SK-MEL-5 (cell line): ENCODE results near the gene KARS1. TPM values are rescaled to one million over a fixed set of nuclear protein-coding genes. Genes with fewer than 3 reads are reported as not detected.

Experiments
- DNase-seq: peaks from one replicate; pipeline ENCODE4 v3.0.0-alpha.2; 2016; ENCODE audit warnings: low read depth, low spot score
- in situ Hi-C: cut with HindIII; loops from 2 replicates; pipeline ENCODE4 v1.10.0; 2016; ENCODE audit warnings: low sequenced_read_pairs, high pct_unique_total_duplicates, low pct_unique_long_range_greater_than_20kb
- total RNA-seq: library from RNA; depleted of rRNA; stranded (reverse); fragments of >200 nt; shearing (Covaris generic); gene quantifications from 2 replicates; pipeline ENCODE4 v1.2.3, GENCODE V29; 2014

KARS1 gene
- total RNA-seq, 1 experiment from 2014 or later, result 243 TPM

DNA sequence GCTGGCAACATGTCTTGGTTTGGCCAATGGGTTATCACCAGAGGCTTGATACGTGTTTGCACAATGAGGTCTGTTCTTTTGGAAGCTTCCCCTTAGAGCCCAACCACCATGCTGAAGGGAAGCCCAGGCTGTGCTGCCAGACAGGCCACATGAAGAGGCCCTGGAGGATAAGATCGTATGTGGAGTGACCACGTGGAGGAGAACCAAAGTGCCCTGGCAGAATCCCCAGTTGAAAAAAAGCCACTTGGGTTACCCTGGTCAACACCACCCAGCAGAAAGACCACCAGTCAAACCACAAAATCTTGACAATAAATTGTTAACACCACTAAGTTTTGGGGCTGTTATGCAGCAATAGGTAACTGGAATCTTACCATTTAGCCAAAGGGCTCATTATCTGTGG lies 17.4 kb downstream of the KARS1 start:
- DNase-seq, result no peak
- in situ Hi-C loops, result no loop called here

DNA sequence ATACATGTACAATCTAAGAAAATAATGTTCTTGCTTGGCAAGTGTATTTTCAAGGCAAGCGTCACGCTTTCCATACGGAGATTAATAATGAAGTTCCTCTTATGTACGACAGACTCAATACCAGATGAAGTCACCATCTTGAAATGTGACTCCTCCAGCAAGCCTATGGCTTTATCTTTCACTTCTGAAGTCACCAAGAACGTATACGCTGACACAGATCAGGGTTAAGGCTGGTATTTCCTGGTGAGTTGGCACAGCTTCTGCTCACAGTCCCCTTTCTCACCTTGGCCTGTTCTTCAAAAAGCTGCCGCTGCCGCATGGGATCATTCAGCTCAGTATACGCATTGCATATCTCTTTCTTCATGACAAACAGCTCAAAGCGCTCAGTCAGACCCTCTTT lies 18.3 kb downstream of the KARS1 start:
- in situ Hi-C loops, result no loop called here
- DNase-seq, result no peak

DNA sequence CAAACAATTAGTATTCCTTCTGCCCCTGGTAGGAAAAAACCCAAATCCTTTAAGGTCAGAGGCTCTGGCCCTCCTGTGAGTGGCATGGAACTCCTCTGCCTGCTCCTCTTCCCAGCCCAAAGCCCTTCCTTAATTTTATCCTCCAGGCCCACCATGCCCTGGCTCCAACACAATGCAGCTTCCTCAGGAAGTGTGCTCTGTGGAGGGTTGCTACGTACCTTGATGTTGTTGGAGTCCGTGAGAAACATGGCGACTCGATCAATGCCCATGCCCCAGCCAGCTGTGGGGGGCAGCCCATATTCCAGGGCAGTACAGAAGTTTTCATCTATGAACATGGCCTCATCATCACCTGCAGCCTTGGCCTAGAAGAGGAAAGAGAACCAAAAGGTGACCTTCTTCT lies 19.1 kb downstream of the KARS1 start:
- DNase-seq, result no peak
- in situ Hi-C loops, result no loop called here

DNA sequence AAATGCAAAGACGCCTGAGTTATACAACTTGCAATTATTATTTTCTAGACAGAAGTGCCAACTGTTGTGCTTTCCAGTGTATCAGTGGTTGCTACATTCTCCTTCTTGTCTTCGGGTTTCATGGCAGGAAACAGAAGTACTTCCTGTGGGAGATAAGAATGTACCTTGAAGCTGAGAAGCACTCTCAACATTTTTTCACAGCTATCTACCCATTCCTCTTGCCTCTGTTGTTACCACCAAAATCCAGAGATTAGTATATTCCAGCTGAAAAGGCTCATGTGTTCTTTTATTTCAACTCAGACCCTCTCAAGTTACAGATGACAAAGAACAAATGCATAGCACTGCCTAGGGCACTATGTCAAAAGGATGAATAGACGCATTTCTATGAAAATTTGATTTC lies 19.6 kb downstream of the KARS1 start:
- in situ Hi-C loops, result no loop called here
- peak; percentile 60 for DNase-seq

DNA sequence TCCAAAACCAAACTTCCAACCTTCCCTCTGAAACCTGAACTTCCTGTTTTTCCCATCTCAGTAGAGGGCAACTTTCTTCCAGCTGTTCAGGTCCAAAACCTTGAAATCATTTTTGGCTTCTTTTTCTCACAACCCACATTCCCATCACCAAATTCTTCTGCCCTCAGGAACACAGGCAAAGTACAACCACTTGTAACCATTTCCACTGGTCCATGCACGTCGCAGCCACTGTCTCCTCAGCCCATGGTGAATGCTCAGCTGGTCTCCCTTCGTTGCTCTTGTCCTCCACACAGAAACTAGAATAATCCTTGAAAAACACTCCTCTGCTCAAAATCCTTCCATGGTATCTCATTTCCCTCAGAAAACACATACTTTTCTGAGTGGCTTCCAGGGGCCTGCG lies 20.7 kb downstream of the KARS1 start:
- in situ Hi-C loops, result no loop called here
- no peak for DNase-seq

DNA sequence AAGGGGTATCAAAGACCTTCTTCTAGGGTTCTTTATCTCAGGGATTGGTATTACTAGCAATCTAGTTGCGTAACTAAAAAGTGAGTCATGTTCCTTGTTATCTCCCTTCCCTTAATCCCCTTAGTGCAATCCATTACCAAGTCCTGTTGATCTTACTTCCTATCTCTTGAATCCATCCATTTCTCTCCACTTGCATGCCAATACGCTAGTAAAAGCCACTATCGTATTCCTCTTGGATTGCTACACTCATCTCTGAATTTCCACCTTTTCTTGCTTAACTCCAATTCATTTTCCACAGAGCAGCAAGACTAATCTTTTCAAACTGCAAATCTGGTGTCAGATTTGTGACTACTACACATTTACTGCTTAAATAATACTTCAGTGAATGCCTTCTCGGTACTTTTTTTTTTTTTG lies 22.5 kb downstream of the KARS1 start:
- no peak for DNase-seq

DNA sequence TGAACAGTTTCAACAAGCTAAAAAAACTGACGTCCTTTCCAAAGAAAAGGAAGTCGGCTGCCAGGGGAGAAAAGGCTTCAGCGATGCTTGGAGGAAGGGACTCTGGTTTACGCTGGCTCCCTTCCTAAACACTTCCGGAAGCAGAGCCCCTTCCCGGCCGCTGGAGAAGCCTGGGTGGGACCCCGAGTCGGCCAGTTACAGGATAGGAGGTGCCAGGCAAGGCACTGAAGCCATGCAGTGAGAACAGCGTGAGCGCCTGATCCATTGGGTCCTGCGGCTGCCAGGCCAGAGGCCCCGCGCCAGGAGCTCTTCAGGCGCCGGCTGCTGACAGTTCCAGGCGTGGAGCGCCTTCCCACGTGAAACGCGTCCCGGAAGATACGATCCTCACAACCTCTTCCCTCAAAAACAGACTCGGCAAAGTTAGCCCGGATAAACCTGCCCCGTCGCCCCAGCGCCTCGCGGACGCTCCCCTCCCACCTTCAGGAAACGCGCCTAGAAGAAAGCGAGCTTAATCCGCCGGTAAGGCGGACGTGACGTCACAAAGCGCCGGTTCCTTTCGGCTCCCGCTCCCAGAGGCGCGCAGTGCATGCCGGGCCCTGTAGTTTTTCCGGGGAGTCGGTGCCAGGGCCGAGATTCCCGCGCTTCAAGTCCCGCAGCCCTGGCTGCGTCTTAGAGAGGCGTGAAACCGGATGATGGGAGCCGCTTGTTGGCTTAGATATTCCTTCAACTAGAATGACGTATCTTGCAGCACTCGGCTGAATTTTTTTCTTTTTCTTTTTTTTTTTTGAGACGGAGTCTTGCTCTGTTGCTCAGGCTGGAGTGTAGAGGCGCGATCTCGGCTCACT lies 24.5 kb downstream of the KARS1 start, which contains the start of gene ADAT1:
ADAT1 (minus strand) TSS at position 521 of the 845 bp plus-strand sequence. CDS start 2,482 bp downstream, outside the sequence.
- DNase-seq, result peak; percentile 96
- in situ Hi-C loops, result no loop called here

More for the DNA sequence above, 22.5 kb downstream of the KARS1 start:
- in situ Hi-C loops, result no loop called here

DNA sequence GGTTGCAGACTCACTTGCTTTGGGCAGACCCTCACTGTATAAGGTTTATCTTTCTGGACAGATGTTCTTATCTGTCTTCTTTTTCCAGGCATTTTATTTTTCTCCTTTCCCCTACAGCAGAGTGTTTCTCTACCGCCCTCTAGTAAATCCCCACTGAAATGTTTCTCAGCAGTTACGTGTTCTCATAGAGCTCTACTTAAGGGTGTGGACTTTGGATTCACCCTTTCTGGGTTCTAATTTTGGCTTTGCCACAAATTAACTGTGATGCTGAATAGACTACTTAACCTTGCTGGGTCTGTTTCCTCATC lies 26.3 kb downstream of the KARS1 start:
- DNase-seq, result peak; percentile 47
- in situ Hi-C loops, result no loop called here

DNA sequence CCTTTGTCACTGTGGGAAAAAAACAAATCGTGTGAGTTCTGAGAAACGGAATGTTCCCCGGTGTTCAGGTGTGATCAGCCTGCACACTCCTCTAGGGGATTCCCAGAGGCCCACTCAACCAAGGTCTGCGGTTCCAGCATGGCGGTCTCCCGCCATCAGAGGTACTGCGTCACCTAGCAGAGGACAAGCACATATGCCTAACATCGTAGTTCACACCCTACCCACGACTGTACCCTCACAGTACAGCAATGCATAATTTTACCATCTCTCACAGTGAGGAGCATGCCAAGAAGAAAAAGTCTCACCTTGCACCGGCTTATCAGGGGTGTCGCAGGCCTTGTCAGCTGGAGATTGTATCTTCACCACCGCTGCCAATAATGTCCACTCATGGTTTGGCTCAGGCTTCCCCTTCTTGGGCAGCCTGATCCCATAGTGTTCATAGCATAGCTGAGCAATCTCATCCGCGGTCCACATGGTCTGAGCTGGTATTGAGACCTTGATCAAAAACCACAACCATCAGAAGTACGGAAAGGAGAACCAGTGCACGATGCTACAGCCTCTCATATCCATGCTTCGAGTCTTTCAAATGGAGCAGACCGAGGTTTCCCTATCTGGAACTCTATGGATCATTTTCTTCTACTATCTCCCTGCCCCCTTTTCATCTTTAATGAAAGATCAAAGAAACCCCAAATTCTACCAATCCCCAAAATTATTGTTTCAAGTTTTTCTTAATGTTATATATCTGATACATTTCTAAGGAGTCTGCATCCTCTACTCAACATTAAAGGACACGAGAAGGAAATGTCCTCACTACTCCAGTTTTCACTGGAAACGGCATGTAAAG lies 26.9 kb downstream of the KARS1 start:
- in situ Hi-C loops, result no loop called here
- DNase-seq, result no peak

DNA sequence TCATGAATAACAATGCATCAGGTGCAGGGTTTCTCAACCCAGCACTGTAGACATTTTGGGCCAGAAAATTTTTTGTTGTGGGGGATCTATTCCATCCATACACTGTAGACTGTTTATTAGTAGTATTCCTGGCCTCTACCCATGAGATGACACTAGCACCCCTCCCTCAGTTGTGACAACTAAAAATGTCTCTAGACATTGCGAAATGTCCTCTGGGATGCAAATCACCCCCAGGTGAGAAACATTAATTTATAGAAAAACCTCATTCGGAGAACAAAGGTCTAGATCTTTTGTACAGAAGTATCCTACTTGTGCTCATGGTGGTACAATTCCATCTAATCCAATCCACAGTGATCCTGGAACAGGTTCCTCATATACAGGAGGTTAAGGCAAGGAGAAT lies 28.7 kb downstream of the KARS1 start:
- DNase-seq, result no peak
- in situ Hi-C loops, result no loop called here

DNA sequence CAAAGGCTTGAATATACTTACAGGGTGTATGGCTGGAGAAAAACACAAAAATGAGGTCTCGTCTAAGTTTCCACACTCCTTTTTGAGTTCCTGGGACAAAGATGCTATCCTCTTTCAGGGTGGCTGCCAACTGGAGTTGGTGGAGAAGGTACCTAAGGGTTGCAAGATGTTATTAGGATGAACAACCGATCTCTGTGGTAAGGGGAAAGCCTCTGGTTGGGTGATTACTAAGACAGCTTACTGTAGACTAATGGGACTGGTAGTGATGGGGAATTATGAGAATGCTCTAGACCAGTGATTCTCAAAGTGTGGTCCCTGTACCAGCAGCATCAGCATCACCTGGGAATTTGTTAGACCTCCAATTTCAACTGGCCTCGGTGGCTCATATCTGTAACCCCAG lies 30.3 kb downstream of the KARS1 start:
- in situ Hi-C loops, result no loop called here
- no peak for DNase-seq

DNA sequence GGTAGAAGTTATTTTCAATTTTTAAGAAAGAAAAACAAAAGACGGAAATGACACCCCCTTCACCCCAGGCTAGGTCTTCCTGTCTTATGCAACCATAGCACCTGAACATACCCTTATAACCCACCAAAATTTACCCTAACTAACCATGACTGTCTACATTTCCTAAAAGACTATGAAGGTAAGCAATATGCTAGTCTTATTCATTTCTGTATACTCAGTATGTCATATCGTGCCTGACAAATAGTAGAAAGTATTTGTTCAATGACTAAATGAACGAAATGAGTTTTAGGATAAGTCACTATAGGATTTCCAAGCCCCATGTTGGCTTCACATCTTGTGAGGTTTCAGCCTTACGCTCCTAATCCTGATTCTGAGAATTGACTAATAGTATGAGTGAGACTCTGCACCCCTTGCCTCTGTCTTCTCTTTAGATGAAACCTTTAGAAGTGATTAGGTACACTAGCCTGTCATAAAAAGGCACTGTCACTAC lies 30.9 kb downstream of the KARS1 start:
- no peak for DNase-seq
- in situ Hi-C loops, result no loop called here

DNA sequence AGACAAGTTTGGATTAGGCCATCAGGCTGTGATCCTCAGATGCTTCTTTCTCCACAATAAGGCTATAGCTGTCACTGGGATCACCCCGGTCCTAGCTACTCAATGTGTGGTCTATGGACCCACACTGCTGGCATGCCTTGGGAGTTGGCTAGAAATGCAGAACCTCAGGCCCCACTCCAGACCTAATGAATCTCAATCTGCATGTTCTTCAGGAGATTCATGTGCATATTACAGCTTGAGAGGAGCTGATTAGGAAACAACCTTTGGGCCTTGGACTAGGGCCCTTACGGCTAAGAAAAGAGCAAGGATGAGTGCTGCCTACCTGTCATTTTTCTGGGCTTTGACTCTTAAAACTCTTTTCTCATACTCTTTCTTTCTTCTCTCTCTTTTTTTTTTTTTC lies 31.8 kb downstream of the KARS1 start:
- DNase-seq, result no peak
- in situ Hi-C loops, result no loop called here

DNA sequence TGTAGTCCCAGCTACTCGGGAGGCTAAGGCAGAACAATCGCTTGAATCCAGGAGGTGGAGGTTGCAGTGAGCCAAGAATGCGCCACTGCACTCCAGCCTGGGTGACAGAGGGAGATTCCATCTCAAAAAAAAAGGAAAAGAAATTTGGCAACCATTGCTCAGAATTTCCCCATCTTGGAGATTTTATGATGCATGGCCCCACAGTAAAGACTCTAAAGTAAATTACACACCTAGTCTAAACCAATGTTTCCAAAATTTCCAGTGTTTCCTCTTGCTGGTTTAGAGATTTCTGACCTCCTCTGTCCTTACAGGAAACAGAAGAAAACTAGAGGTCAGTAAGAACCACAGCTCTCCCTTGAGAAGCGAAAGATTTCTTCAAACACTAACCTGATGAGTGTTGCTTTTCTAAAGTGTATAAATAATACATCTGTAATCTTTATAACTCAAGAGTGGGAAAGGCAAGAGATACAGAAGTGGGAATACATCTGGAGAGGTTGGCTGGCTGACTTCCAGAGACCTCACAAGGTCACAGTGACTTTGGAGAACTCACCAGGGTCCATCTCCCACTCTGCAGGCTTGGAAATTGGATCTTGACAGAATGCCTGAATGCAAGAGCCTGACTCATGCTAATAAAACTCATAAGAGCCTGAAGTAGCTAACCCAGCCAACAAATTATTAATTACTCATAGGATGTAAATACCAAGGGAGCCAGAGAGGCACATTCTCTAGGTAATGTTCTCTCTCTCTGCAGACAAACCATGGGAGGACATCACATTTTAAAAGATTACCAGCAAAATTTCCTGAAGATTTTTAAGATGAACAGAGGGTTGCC lies 33.2 kb downstream of the KARS1 start:
- in situ Hi-C loops, result no loop called here
- no peak for DNase-seq

DNA sequence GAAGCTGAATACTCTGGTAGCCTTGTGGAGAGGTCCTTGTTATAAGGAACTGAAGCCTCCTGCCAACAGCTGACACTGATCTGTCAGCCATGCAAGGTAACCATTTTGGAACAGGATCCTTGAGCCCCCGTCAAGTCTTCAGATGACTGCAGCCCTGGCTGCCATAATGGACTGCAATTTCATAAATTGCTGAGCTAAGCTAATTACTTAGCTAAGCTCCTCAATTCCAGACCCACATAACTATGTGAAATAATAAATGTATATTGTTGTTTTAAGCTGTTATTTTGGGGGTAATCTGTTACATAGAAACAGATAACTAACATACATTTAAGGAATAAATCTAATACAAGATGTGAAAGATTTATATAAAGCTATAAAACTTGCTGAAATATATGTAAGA lies 41.0 kb downstream of the KARS1 start:
- no peak for DNase-seq
- in situ Hi-C loops, result no loop called here

DNA sequence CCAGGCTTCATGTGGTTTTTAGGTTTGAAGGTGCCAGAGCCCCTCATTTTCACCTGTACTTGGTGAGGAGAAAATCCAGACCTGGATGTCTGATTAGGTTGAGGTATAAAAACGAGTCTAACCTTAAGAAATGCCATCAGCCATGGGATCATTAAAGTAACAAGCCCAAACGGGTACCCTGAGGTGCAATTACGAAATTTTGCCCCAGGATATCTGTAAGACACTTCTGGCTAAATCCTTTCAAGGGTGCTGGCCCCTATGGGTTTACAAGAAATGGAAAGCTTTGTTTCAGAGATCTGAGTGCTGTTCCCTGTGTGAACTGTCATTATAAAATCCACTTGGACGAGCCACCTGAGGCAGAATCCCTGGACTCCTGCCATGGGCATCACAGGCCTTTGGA lies 44.2 kb downstream of the KARS1 start:
- no peak for DNase-seq
- in situ Hi-C loops, result no loop called here

DNA sequence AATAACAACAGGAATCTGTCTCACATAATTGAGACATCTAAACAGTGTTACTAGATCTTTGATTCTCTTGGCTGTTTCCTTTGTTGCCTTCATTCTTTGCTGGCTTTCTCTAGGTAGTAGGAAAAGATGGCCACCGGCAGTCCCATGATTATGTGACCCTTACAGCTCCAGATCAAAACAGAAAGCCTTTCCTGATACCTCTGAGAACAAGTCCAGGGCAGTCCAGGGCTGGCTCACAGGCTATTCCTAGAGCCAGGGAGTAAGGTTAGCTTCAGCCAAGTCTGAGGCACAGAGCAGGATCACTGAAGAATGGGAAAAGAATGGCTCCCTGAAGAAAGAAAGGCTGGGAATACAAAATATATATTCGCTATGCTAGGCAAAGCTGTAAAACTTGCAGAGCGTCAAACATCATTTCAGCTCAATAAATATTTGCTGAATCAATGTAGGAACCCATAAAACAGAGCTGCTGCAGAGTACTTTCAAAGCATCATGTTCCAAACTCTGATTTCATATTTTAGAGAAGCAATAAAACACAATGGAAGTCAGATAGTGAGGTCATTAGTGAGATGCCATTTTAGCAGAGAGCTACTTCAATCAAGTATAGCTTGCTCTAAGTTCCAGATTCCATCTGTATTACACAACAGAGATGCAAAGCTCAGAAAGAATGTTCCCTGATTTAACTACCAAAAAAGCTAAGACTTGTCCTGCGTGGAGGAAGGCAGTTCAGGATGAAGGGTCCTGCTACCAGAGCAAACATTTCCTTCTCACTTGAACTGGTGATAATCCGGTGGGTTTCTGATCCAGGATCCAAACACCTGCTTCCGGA lies 47.8 kb downstream of the KARS1 start:
- in situ Hi-C loops, result no loop called here

More for the DNA sequence above, 47.8 kb downstream of the KARS1 start:
- no peak for DNase-seq
